WI38 (cell line): Measurements from ENCODE around the gene WASL.

ENCODE experiments used
- H3K4me3 ChIP-seq: 2 replicates; pipeline ENCODE4 v1.5.1; 2011; ENCODE audit warnings: low read depth, mild to moderate bottlenecking, control low read depth, low read length
- CTCF ChIP-seq: IDR thresholded peaks from 2 replicates; pipeline ENCODE4 v1.5.1; 2012; ENCODE audit warnings: low read depth, mild to moderate bottlenecking, control low read depth, low read length

WASL gene

GRCh38 chr7:123768493-123768892 lies 19.7 kb upstream of the WASL start:
- no peak for TF ChIP-seq CTCF
- no peak overlapping the region for H3K4me3 ChIP-seq

GRCh38 chr7:123763191-123763661 lies 14.4 kb upstream of the WASL start:
- H3K4me3 ChIP-seq: no peak overlapping the region
- TF ChIP-seq CTCF: no peak

- no peak overlapping the region for H3K4me3 ChIP-seq
- TF ChIP-seq CTCF: no peak
Measured at GRCh38 chr7:123761729-123762128, 12.9 kb upstream of the WASL start.

- H3K4me3 ChIP-seq: no peak overlapping the region
Measured at GRCh38 chr7:123757095-123757494, 8.3 kb upstream of the WASL start.

GRCh38 chr7:123755338-123755737 lies 6.5 kb upstream of the WASL start:
- TF ChIP-seq CTCF: no peak
- H3K4me3 ChIP-seq: no peak overlapping the region

More at GRCh38 chr7:123757095-123757494, 8.3 kb upstream of the WASL start:
- TF ChIP-seq CTCF: no peak

GRCh38 chr7:123754271-123754871 lies 5.6 kb upstream of the WASL start:
- TF ChIP-seq CTCF: no peak
- no peak overlapping the region for H3K4me3 ChIP-seq

- no peak overlapping the region for H3K4me3 ChIP-seq
- no peak for TF ChIP-seq CTCF
Measured at GRCh38 chr7:123752534-123752933, 3.7 kb upstream of the WASL start.
